ENCODE measurements around the gene PRTFDC1.

Gene PRTFDC1

DNA sequence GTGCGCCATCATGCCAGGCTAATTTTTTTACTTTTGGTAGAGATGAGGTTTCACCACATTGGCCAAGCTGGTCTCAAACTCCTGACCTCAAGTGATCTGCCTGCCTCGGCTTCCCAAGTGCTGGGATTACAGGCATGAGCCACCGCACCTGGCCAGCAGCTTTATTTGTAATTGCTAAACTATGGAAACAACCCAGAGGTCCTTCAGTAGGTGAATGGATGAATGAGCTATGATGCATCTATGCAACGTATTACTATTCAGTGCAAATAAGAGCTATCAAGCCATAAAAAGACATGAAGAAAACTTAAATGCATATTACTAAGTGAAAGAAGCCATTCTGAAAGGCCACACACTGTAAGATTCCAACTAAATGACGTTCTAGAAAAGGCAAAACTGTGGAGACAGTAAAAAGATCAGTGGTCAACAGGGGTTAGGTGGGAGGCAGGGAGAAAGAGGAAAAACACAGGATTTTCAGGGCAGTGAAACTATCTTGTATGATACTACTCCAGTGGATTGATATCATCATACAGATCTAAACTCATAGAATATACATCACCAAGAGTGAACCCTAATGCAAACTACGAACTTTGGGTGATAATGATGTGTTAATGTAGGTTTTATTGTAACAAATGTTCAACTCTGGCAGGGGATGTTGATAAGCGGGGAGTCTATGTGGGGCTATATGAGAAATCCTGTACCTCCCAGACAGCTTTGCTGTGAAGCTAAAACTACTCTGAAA lies 66.7 kb downstream of the PRTFDC1 start:
- no peak overlapping the region for H3K4me3 ChIP-seq (ENCODE audit: low read depth, low read length)

DNA sequence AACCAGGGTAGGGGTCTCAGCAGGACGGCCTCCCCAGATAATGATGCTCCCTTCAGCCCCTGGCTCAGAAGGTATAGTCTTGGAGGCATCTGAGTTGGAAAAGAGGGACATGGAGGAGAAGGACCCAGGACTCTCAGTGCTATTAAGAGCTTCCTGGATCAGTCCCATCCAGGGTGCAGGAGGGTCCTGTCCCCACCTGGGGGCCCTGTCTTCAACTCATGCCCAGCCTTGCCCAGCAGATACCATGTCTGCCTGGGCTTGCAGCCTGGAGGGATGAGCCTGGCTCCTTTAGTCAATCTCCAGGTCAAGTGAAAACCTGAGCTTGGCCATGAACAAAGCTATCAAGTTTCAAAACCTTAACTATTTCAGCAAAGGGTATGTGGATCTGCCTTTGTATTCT lies 67.6 kb downstream of the PRTFDC1 start:
- DNase-seq (ENCODE audit: low read depth) = no peak
- H3K4me3 ChIP-seq (ENCODE audit: low read depth, low read length) = no peak overlapping the region

More for the DNA sequence above, 66.7 kb downstream of the PRTFDC1 start:
- DNase-seq (ENCODE audit: low read depth) = no peak

DNA sequence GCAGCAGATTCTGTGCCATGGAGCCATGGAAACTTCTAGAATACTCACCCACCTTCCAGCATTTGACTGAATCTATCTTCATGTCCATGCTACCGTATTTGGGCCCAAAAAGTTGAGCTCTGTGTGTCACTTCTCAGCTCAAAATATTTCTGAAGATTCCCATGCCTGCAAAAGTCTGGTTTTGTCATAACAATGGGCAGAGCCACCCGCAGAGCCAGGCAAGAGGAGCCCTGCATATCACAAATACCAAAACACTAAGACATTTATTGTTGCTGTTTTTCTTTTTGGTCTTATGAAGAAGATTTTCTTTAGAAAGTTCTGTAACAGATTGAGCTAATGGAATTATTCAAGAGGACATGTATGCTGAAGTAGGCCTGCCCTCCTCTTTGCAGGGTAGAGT lies 68.1 kb downstream of the PRTFDC1 start:
- DNase-seq (ENCODE audit: low read depth) = no peak
- H3K4me3 ChIP-seq (ENCODE audit: low read depth, low read length) = no peak overlapping the region

DNA sequence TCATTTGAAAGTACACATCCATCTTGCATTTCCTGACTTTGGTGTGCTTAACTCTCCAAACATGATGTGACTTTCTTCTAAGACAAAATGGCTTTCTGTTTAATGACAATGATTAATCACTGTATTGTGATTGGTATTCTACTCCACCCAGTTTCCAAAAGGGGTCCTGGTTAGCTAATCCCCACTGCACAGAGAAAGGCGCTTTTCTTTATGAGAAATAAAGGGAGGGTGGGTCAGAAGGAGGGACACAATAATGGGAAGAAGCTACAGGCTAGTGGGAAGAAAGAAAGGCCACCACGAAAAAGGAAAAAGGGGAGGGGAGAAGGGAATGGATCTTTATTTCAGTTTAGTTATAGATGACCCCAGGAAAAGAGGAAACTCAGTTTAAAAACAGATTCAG lies 69.2 kb downstream of the PRTFDC1 start:
- no peak overlapping the region for H3K4me3 ChIP-seq (ENCODE audit: low read depth, low read length)

DNA sequence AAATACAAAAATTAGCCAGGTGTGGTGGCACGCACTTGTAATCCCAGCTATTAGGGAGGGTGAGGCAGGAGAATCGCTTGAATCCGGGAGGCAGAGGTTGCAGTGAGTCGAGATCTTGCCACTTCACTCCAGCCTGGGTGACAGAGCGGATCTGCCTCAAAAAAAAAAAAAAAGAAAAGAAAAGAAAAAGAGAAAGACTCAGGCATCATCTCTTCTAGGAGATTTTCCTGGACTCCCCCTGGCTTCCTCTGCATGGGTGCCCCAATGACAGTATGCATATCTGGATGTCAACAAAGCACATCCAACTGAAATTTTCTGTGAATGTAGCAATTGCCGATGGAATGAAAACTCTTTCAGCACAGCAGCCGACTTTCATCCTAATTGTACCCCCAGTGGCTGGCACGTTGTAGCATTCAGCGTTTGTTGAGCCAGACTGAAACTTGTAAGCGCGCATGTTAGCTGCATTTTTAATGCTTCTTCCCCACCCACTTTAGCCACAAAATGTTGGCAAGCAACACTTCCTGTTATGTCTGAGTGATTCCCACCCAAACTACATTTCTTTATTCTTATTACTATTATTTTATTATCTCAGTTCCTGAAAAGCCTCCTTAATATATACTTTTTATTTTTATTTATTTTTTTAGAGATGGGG lies 70.2 kb downstream of the PRTFDC1 start:
- H3K4me3 ChIP-seq (ENCODE audit: low read depth, low read length) = no peak overlapping the region
- no peak for DNase-seq (ENCODE audit: low read depth)

More for the DNA sequence above, 69.2 kb downstream of the PRTFDC1 start:
- DNase-seq (ENCODE audit: low read depth) = no peak

DNA sequence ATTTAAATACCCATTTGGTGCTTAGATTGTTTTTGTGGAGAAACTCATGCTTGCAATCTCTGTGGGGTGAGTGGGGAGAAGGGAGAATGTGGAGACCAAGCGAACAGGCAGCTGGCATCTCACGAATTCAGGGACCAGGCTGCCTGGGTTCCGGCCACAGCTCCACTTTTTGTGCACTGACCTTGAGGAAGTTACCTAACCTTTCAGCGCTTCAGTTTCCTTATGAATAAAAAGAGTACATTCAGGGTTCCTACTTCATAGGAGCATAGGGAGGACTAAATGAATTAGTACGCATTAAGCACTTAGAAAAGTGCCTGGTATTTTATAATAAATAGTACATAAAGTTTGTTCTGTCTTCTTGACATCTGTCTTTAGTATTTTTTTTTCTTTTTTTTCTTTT lies 72.5 kb downstream of the PRTFDC1 start:
- no peak overlapping the region for H3K4me3 ChIP-seq (ENCODE audit: low read depth, low read length)
- no peak for DNase-seq (ENCODE audit: low read depth)

DNA sequence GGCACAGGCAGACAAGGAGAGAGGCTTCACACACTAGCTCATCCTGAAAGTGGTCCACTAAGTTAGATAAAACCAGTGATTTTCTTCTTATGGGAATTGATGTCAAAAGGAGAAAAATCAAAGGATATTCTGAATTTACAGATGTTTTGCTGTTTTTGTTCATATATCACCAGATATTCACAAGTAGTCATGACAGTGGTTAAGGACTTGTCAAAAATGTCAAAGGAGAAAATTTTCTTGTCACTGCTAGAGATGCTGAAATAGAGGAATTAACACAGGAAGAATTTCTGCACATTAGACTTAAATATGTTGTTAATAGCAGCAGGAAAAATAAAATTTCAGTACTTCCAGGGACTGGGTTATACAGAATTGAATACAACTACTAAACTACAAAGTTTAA lies 78.3 kb downstream of the PRTFDC1 start:
- H3K4me3 ChIP-seq (ENCODE audit: low read depth, low read length) = no peak overlapping the region
- DNase-seq (ENCODE audit: low read depth) = no peak

DNA sequence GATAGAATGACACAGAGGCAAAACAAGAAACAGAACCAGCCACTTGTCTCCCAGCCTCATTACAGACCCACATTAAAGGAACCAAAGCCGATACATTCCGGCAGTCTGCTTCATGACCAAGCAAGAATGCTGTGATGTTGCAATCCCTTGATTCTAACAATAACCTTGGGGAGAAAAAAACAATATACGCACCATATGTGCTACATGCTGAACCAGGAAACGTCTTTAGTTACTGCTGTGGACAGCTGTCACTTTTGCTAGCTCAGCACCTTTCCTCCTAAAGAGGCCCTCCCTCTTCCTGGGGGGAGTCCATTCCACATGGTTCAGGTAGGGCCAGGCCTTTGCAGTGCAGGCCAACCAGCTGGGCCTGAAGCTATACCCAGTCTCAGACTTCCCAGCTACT lies 79.1 kb downstream of the PRTFDC1 start:
- H3K4me3 ChIP-seq (ENCODE audit: low read depth, low read length) = no peak overlapping the region
- DNase-seq (ENCODE audit: low read depth) = peak; percentile 91

DNA sequence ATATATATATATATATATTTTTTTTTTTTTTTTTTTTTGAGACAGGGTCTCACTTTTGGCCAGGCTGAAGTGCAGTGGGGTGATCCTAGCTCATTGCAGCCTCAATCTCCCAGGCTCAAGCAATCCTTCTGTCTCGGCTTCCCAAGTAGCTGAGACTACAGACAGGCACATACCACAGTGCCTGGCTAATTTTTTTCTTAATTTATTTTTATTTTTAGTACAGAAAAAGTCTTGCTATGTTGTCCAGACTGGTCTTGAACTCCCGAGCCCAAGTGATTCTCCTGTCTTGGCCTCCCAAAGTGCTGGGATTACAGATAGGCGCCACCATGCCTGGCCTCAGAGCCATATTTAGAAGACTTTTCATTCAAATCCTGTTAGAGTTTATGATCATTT lies 79.6 kb downstream of the PRTFDC1 start:
- H3K4me3 ChIP-seq (ENCODE audit: low read depth, low read length) = no peak overlapping the region
- DNase-seq (ENCODE audit: low read depth) = no peak

DNA sequence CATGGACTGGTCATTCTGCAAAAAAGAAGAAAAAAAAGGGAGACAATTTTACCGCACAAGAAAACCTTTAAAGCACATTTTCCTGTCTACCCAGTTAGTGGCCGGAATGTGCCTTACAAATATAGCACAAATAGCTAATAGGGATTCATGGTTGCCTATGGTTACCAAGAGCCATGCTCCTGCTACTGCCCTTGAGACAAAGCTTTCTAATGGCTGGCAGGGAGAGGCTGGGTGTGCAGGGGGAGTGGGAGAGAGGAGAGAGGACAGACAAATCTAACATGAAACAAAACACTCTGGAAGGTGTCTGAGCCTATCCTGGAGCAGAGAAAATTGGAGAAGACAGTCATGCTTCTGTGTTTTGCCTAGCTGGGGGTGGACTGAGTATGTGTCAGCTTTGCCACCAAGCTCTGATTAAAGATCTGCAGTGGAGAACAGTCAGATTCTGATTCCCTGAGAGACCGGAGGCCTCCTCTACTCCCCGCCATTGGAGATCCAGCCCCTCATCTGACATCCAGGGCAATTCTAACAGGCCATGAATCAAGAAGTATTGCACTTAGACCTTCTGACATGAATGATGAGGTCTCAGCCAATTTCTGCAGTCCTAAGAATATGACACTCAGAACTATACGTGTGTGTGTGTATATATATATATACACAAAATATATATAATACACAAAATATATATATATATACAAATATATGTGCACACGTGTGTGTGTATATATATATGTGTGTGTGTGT lies 80.2 kb downstream of the PRTFDC1 start:
- no peak overlapping the region for H3K4me3 ChIP-seq (ENCODE audit: low read depth, low read length)
- DNase-seq (ENCODE audit: low read depth) = no peak

DNA sequence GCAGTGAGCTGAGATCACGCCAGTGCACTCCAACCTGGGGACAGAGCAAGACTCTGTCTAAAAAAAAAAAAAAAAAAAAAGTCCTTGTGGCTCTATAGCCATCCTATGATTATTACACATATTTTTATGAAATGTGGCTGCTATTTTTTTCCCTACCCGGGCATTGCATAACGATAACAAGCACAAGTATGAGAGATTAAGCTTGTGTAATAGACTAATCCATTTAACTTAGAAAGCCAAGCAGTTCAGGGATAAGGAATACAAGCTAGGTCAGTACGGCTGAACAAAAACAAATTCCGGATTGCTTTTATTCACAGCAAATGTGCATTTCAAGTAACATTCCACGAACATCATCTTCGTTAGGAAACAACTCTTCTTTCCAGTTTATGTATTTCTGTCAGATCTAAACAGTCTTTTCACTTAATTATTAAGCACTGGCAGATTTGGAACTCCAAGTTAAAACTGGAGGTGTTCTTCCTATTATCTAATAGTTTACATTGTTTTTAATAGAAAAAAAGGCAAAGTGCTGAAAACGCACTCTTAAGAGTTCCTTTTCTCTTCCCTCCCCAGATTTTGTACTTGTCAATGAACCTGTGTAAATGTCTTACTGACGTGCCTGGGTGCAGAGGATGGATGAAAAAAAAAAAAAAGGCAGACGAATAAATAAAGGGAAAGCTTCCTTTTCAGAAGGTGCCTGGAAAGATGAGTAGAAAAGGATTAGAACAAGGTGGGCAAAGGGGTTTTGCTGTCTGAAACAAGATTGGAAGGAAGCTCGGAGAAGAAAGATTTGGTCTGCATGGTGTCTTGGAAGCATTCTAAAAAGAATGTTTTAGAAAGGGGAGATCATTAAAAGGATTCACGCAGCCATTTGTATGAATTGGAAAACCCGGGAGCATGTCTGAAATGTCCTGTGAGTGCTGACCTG lies 81.1 kb downstream of the PRTFDC1 start:
- DNase-seq (ENCODE audit: low read depth) = no peak
- H3K4me3 ChIP-seq (ENCODE audit: low read depth, low read length) = no peak overlapping the region

DNA sequence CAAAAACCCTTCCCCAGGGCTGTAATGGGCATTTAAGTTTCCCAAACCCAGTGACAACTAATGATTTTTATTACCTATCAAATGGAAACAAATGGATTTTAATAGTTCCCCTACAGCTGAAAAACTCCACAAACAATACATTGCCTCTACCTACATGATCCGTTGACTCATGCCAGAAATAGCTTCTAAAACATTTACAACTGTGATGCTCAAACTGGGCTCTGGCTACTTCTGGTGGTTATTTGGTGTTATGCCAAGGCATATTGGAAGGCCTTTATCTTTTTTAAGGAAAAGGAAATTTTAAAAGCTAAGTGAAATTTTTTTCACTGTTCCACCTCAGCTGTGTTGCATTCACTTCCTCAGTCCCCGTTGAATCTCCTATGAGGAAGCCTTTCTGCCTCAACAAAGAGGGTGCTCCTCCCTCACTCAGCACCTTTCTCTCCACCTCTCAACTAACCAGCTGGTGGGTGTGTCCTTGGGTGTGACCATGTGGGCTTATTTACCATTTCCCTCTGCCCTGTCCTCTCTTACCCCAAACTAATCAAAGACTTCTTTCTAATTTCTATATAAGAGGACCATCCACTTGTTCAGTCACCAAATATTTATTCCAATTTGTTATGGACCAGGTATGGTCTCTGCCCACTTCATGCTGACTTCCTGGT lies 82.9 kb downstream of the PRTFDC1 start:
- no peak for DNase-seq (ENCODE audit: low read depth)
- no peak overlapping the region for H3K4me3 ChIP-seq (ENCODE audit: low read depth, low read length)

DNA sequence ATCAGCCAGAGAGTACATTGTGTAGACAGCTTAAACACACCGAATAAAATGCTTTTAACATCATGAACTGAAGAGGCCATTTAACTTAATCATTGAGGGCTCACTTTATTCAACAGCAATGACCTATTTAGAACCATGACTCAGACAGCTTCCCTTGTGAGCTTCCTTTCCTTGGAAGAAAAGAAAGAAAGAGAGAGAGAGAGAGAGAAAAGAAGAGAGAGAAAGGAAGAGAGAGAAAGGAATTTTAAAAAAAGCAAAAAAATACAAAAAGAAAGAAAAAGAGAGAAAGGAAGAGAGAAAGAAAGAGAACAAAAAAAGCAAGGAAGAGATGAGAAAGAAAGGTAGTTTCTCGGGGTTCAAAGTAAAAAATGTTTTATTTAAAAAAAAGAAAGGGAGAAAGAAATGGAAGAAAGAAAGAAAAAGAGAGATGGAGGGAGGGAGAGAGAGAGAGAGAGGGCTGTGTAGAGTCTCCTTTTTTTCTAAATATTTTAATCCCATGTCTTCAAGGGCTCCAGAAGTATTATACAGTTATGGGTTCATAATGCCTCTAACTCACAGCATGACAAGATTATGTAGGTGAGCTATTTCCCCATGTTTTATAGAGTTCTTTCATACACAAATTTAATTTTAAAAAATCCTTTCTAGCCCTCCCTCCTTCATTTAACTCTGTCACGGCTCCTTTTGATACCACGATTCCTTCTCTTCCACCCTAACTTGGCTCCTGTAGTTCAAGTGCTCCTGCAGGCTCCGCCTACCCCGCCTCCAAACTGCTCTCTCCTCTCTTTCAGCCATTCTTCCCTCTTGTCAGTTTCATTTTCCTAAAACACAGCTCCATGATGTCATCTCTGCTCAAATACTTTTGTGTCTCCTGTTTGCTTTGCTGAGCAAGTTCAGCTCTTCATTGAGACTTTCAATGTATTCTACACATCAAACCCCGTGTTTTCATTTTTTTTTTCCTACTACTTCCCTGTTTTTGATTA lies 85.5 kb downstream of the PRTFDC1 start:
- DNase-seq (ENCODE audit: low read depth) = peak; percentile 50
- no peak overlapping the region for H3K4me3 ChIP-seq (ENCODE audit: low read depth, low read length)

DNA sequence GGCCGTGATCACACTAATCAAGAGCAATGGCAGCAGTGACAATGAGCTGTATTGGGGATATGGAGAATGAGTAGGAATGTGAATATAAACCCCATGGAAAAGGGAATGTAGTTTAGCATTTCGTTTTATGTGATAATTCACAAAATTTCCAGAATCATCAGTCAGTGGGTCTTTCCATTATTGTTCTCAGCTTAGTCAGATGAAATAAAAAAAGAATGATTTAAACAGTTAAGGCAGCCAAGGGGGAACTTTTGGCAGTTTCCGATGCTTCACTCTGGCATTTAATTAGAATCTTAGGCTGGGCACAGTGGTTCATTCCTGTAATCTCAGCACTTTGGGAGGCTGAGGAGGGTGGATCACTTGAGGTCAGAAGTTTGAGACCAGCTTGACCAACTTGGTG lies 86.6 kb downstream of the PRTFDC1 start:
- DNase-seq (ENCODE audit: low read depth) = no peak
- H3K4me3 ChIP-seq (ENCODE audit: low read depth, low read length) = no peak overlapping the region

DNA sequence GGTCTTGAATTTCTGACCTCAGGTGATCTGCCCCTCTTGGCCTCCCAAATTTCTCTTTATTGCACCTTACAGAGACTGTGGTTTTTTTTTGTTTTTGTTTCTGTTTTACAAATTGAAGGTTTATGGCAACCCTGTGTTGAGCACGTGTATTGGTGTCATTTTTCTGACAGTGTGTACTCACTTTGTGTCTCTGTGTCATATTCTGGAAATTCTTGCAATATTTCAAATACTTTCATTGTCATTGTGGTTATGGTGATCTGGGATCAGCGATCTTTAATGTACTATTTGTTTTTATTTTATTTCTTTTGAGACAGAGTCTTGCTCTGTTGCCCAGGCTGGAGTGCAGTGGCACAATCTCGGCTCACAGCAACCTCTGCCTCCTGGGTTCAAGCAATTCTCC lies 89.8 kb downstream of the PRTFDC1 start:
- H3K4me3 ChIP-seq (ENCODE audit: low read depth, low read length) = no peak overlapping the region
- no peak for DNase-seq (ENCODE audit: low read depth)

DNA sequence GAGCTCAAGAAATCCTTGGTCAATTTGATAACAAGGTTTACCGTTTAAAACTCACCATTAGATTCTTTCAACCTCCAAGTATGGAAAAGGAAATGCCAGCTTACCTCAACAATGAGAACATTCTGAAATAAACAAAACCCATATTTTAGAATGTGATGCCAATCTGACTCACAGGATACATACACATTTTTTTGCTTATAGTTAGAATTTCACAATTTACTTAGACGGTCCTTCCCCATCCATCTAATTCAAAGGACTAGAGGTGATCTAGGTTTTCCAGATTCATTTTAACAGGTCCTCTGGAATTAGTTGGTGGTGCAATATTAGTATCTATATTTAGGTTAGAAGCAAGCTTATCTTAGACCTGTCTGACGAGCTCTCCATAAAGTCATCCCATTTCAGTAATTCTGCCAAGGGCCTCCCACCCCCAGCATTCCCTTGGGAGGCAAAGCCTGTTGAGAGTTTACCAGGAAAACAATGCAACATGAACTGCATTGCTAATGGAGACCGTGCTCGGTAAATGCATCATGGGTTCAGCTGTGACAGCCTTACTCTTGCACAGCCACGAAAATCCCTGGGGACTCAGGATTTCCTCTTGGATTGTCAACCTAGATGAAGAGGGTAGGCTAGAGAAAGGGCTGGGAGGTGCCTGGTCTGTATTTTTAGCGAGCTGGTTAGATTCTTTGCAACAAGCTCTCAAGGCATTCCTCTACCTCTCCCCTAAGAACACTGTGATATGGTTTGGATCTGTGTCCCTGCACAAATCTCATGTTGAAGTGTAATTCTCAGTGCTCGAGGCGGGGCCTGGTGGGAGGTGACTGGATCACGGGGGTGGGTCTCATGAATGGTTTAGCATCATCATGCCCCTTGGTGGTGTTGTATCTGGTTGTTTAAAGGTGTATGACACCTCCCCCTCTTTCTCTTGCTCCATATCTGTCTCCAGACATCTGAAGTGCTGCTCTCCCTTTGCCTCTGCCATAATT lies 93.8 kb downstream of the PRTFDC1 start:
- H3K4me3 ChIP-seq (ENCODE audit: low read depth, low read length) = no peak overlapping the region
- DNase-seq (ENCODE audit: low read depth) = no peak

All from skeletal muscle cell (primary cell).